Heart right ventricle (tissue), 16 donors: ENCODE measurements around the gene MRPL53. TPM values are rescaled to one million over a fixed set of nuclear protein-coding genes. Genes with fewer than 3 reads are reported as not detected.

Experiments
- ATAC-seq, 8 donors: fragments of 200-7000 bp; cut with Tn5 transposase; one replicate each; pipeline ENCODE4 v1.9.1; 2020; ENCODE audit warnings: mild to moderate bottlenecking in 8 of 8, moderate library complexity in 8 of 8, moderate number of reproducible peaks in 1 of 8
- DNase-seq, 2 donors: peaks; one replicate each; pipeline ENCODE4 v3.0.0-alpha.2; 2020
- H3K27ac ChIP-seq, 10 donors: fragments of 200-600 bp; sonication (generic) in 2 of 10; one replicate each; pipeline versions ENCODE4 v1.5.0 to v1.8.0; 2020 to 2022; ENCODE audit warnings: mild to moderate bottlenecking in 3 of 10
- H3K27me3 ChIP-seq, 7 donors: fragments of 200-600 bp; one replicate each; pipeline ENCODE4 v1.8.0; 2021 to 2022; ENCODE audit warnings: mild to moderate bottlenecking in 2 of 7
- H3K36me3 ChIP-seq, 9 donors: fragments of 200-600 bp; sonication (generic) in 1 of 9; one replicate each; pipeline versions ENCODE4 v1.5.0 to v1.8.0; 2020 to 2022; ENCODE audit warnings: mild to moderate bottlenecking in 2 of 9
- H3K4me1 ChIP-seq, 9 donors: fragments of 200-600 bp; sonication (generic) in 1 of 9; one replicate each; pipeline versions ENCODE4 v1.5.0 to v1.8.0; 2020 to 2022; ENCODE audit warnings: mild to moderate bottlenecking in 4 of 9
- H3K4me3 ChIP-seq, 10 donors: fragments of 200-600 bp; sonication (generic) in 2 of 10; one replicate each; pipeline versions ENCODE4 v1.5.0 to v1.8.0; 2020 to 2022; ENCODE audit warnings: mild to moderate bottlenecking in 7 of 10, moderate library complexity in 2 of 10
- H3K9me3 ChIP-seq, 11 donors: fragments of 200-600 bp in 10 of 11; sonication (generic) in 2 of 11; one replicate each; pipeline versions ENCODE4 v1.5.0 to v1.8.0; 2013 to 2022; ENCODE audit warnings: mild to moderate bottlenecking in 2 of 11, control low read depth in 1 of 11, moderate library complexity in 1 of 11
- WGBS, 2 donors: extraction: QIAGEN DNeasy Blood & Tissue Kit; methylation state at CpG; one replicate each; pipeline ENCODE4 v1.1.7; 2013; ENCODE audit warnings: inconsistent platforms in 1 of 2; 5-methylcytosine and 5-hydroxymethylcytosine counted together
- intact Hi-C, 10 donors: fragments of 100-400 bp; cut with DNase I; formaldehyde crosslinking; loops; one replicate each; pipeline versions ENCODE4 v1.11.1 to v1.14.2; 2022
- polyA plus RNA-seq, 2 donors: library from polyadenylated mRNA; stranded (reverse); fragments of 200-250 nt; gene quantifications; one replicate each; pipeline ENCODE4 v1.2.3, GENCODE V29; 2013
- total RNA-seq, 10 donors: library from RNA; stranded (reverse); fragmentation: NEBNext Ultra II Directional in 3 of 10; extraction: Animal tissue kit (Norgen Biotek cat#: 25700) in 3 of 10; gene quantifications; one replicate each; pipeline versions ENCODE4 v1.2.1 to v1.2.4, GENCODE V29; 2021 to 2023
- TF ChIP-seq, protein P1 (sequence below), 9 donors: fragments of 200-600 bp; sonication (generic) in 2 of 9; IDR thresholded peaks; one replicate each; pipeline versions ENCODE4 v1.5.0 to v1.8.0; 2021 to 2022; ENCODE audit warnings: antibody characterized with exemption in 9 of 9, mild to moderate bottlenecking in 5 of 9, moderate library complexity in 1 of 9
- donor health status: Arrhythmogenic right ventricular cardiomyopathy.
- donor health status: ischemic (EF 13 %, LVEDD 7.1; RV severe dilation, severe dysfunction).
- donor health status: healthy with polysubstance abuse.
- donor health status: DM: no; HTN: yes; CAD: no.
- donor health status: DM: no; HTN: no; CAD: no.
- donor health status: ischemic (EF 25% LVEDD 6.9; RV normal size, moderate dysfunction).
- donor health status: ischemic (EF 25% LVEDD 5.7; RV mildly dilated, moderate dysfunction).
- donor health status: healthy.
- donor health status: DM: yes; HTN: yes; CAD: no.
- donor health status: Ischemic cardiomyopathy.
- donor health status: ischemic (EF 35%, LVEDD 5.7; RV mildly dilated, moderate dysfunction).
- donor health status: nonischemic (EF 11% LVEDD 7.7; RV severe dilation, severe dysfunction).
- donor health status: DM: yes; HTN: yes; CAD: no.
- donor health status: PGD.
- donor health status: ischemic (EF 29% LVEDD 5.4; RV normal size, mild dysfunction).
- donor health status: nonischemic (EF 23%, LVEDD 6.1; RV moderate dilation, normal function).

The MRPL53 gene
- total and polyA plus RNA-seq, 12 donors = 92.3 to 188 (median 148) TPM

DNA sequence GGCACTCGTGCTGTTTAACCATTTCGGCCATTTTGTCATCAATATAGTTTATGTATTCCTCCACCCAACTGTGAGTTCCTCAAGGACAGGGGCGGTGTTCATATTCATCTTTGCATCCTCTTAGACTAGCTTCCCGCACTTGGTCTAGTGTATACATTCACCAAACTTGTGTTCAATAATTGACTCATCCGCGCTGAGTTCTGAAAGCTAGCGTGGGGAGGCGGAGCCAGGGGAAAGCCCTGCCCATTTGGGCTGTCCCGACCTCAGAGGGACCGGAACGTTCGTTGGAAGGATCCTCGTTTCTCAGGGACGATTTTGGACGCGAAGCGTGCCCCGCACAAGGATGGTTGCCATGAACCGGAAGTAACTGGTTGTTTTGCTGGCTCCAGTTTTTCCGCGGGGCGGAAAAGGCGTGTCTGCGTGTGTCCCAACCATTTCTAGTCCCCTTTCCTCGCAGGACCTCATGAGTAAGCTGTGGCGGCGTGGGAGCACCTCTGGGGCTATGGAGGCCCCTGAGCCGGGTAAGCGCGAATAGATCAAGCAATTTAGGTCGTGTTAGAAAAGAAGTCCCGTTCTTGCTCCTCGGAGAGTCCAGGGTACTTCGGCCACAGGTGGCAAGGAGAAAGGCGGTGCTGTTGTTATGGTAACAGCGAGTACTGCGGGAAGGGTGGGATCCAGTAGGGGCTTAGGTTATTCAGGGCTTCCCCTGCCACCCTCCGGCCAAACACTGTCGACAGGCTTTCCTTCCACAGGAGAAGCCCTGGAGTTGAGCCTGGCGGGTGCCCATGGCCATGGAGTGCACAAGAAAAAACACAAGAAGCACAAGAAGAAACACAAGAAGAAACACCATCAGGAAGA is 17.6 kb downstream of the MRPL53 start, which contains the start of gene INO80B:
Gene INO80B (plus strand): TSS at position 434 of the 858 bp plus-strand sequence. CDS start 30 bp downstream, at position 464.
- H3K4me3 ChIP-seq = peak within 1 kb of the TSS; percentile 53 to 75 (median 66)
- TF ChIP-seq, protein P1, sequence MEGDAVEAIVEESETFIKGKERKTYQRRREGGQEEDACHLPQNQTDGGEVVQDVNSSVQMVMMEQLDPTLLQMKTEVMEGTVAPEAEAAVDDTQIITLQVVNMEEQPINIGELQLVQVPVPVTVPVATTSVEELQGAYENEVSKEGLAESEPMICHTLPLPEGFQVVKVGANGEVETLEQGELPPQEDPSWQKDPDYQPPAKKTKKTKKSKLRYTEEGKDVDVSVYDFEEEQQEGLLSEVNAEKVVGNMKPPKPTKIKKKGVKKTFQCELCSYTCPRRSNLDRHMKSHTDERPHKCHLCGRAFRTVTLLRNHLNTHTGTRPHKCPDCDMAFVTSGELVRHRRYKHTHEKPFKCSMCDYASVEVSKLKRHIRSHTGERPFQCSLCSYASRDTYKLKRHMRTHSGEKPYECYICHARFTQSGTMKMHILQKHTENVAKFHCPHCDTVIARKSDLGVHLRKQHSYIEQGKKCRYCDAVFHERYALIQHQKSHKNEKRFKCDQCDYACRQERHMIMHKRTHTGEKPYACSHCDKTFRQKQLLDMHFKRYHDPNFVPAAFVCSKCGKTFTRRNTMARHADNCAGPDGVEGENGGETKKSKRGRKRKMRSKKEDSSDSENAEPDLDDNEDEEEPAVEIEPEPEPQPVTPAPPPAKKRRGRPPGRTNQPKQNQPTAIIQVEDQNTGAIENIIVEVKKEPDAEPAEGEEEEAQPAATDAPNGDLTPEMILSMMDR (IDR thresholded peaks at IDR 0.05) = no peak
- peaks cover 14 to 42% (median 36%) of the 10 kb centered on the region in 9 donors for H3K4me1 ChIP-seq
- intact Hi-C loops = loop anchor here in 2 of 10 donors (1.0 to 2.0 kb wide), 2 partner anchors 18 to 28 kb away; partner anchors contain the start of genes TTC31 (in 2 of the 2) and MRPL53 (in 1 of the 2)
- WGBS, 2 donors = 1% methylated on average over 40 of the region's 40 CpGs
- peaks cover 0 to 6% (median 0%) of the 10 kb centered on the region in 9 donors for H3K36me3 ChIP-seq
- H3K9me3 ChIP-seq = no peaks in the 10 kb centered on the region
- DNase-seq (peak; percentile 91 to 96), ATAC-seq (peak; percentile 57 to 75 (median 66))
- peak within 1 kb of the TSS in 9 of 10 donors; percentile 30 to 78 (median 65) for H3K27ac ChIP-seq
- no peaks in the 10 kb centered on the region for H3K27me3 ChIP-seq

DNA sequence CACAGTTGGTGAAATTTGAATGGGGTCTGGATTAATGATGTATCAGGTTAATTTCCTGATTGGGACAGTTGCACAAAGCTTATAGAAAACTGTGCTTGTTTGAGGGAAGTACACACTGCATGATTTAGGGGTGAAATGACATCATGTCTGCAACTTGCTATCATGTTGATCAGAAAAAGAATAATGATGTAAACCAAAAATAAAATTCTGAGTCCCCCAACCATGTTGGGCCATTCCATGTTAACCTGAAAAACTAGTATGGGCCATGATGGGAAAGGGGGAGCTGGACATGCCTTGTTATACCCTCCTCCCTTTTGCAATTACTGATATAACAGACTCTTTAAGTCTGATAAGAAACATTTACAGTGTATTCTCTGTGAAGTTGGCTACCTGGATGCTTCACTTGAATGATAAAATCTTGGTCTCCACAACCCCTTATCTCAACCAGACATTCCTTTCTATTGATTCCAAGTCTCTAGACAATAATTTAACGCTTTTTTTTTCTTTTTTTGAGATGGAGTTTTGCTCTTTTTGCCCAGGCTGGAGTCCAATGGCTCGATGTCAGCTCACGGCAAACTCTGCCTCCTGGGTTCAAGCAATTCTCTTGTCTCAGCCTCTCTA is 21.8 kb downstream of the MRPL53 start:
- ATAC-seq = no peak
- TF ChIP-seq, protein P1 (IDR thresholded peaks at IDR 0.05) = no peak
- intact Hi-C loops = no loop called here

DNA sequence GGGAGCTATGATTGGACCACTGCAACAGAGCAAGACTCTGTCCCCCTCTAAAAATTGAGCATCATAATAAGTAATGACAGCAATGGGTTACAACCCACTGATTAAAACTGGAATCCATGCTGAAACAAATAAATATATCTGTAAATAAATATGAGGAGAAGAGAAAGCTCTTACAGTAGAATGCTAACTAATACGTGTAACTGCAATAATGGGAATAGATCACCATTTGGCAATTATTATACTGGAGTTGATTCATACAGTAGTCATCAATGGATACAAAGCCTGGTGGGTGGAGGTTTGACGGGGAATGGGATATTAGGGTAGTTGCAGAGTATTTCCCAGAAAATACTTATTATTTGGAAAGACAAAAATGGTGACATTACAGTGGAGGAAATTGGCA is 23.7 kb downstream of the MRPL53 start:
- H3K4me1 ChIP-seq = peaks cover 0 to 10% (median 0%) of the 10 kb centered on the region in 9 donors
- WGBS, 2 donors = 79 to 81% methylated on average over 2 of the region's 2 CpGs
- H3K36me3 ChIP-seq = no peaks in the 10 kb centered on the region
- no peak for DNase-seq
- H3K27me3 ChIP-seq = no peaks in the 10 kb centered on the region
- no peak overlapping the region for H3K27ac ChIP-seq
- TF ChIP-seq, protein P1 (IDR thresholded peaks at IDR 0.05) = no peak
- H3K4me3 ChIP-seq = no peak overlapping the region
- H3K9me3 ChIP-seq = no peaks in the 10 kb centered on the region
- intact Hi-C loops = no loop called here
- no peak for ATAC-seq

More for the DNA sequence above, 21.8 kb downstream of the MRPL53 start:
- no peak overlapping the region for H3K27ac ChIP-seq
- H3K4me3 ChIP-seq = no peak overlapping the region
- DNase-seq = no peak
- WGBS, 2 donors = 67 to 73% methylated on average over 3 of the region's 3 CpGs
- peaks cover 5 to 11% (median 6%) of the 10 kb centered on the region in 9 donors for H3K4me1 ChIP-seq
- H3K27me3 ChIP-seq = no peaks in the 10 kb centered on the region
- no peaks in the 10 kb centered on the region for H3K9me3 ChIP-seq
- no peaks in the 10 kb centered on the region for H3K36me3 ChIP-seq

GRCh38 chr2:74447230-74447999 is 25.1 kb downstream of the MRPL53 start:
- DNase-seq = no peak
- 88 to 93% methylated on average over 5 of the region's 5 CpGs for WGBS, 2 donors
- no peaks in the 10 kb centered on the region for H3K9me3 ChIP-seq
- peaks cover 0 to 9% (median 0%) of the 10 kb centered on the region in 7 donors for H3K27me3 ChIP-seq
- H3K36me3 ChIP-seq = no peaks in the 10 kb centered on the region
- no peak for ATAC-seq
- TF ChIP-seq, protein P1 (IDR thresholded peaks at IDR 0.05) = no peak
- intact Hi-C loops = no loop called here
- no peak overlapping the region for H3K27ac ChIP-seq
- H3K4me3 ChIP-seq = no peak overlapping the region
- H3K4me1 ChIP-seq = peaks cover 0 to 11% (median under 1%) of the 10 kb centered on the region in 9 donors
